ENCODE results near the gene RAB3D. TPM values are rescaled to one million over a fixed set of nuclear protein-coding genes. Genes with fewer than 3 reads are reported as not detected.
"Not testable (repeated sequence)": the region's sequence is repeated elsewhere in the genome, so short reads cannot be mapped to it uniquely, and the experiment has no call there.

Gene RAB3D
- total RNA-seq, 1 donor from 2014 or later = 6.2 TPM

- peak; percentile 93 for DNase-seq
- CTCF ChIA-PET = interaction anchor here (0.6 to 1.2 kb wide), 6 partner anchors 9 to 220 kb away, joined by 3 to 4 read pairs (median 3); partner anchors contain the start of genes ODAD3 and SWSAP1
- H3K4me1 Mint-ChIP-seq = peaks cover 30% of the 10 kb centered on the region
- H3K27me3 Mint-ChIP-seq = no peaks in the 10 kb centered on the region
- ATAC-seq (ENCODE audit: low read depth) = peak; percentile 95
- peaks cover 19% of the 10 kb centered on the region for H3K36me3 Mint-ChIP-seq (ENCODE audit: low read depth)
- TF ChIP-seq, protein P1, sequence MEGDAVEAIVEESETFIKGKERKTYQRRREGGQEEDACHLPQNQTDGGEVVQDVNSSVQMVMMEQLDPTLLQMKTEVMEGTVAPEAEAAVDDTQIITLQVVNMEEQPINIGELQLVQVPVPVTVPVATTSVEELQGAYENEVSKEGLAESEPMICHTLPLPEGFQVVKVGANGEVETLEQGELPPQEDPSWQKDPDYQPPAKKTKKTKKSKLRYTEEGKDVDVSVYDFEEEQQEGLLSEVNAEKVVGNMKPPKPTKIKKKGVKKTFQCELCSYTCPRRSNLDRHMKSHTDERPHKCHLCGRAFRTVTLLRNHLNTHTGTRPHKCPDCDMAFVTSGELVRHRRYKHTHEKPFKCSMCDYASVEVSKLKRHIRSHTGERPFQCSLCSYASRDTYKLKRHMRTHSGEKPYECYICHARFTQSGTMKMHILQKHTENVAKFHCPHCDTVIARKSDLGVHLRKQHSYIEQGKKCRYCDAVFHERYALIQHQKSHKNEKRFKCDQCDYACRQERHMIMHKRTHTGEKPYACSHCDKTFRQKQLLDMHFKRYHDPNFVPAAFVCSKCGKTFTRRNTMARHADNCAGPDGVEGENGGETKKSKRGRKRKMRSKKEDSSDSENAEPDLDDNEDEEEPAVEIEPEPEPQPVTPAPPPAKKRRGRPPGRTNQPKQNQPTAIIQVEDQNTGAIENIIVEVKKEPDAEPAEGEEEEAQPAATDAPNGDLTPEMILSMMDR (IDR thresholded peaks at IDR 0.05) = no peak
- H3K9me3 Mint-ChIP-seq = no peaks in the 10 kb centered on the region
- POLR2A ChIA-PET = interaction anchor here (0.5 to 4.3 kb wide), 14 partner anchors 9 to 510 kb away, joined by 3 to 65 read pairs (median 3); partner anchors contain the start of genes ODAD3, SWSAP1 and TMED1
- intact Hi-C loops (cut with micrococcal nuclease) = loop anchor here (1.0 to 5.0 kb wide), 7 partner anchors 9 to 159 kb away; partner anchors contain the start of genes ODAD3, PLPPR2, PRKCSH and SWSAP1
- H3K4me3 Mint-ChIP-seq = peak within 1 kb of the TSS; percentile 98
- H3K27ac Mint-ChIP-seq = peak within 1 kb of the TSS; percentile 93
Measured at GRCh38 chr19:11346104-11346940, 6.9 kb upstream of the RAB3D start, which contains the start of the genes CCDC159 and TMEM205. Gene CCDC159, plus strand, starts transcription at chr19:11346519. Its CDS starts 88 bp downstream, at chr19:11346607. Gene TMEM205, minus strand, starts transcription at chr19:11346268. Its CDS starts 649 bp downstream, at chr19:11345619.

DNA sequence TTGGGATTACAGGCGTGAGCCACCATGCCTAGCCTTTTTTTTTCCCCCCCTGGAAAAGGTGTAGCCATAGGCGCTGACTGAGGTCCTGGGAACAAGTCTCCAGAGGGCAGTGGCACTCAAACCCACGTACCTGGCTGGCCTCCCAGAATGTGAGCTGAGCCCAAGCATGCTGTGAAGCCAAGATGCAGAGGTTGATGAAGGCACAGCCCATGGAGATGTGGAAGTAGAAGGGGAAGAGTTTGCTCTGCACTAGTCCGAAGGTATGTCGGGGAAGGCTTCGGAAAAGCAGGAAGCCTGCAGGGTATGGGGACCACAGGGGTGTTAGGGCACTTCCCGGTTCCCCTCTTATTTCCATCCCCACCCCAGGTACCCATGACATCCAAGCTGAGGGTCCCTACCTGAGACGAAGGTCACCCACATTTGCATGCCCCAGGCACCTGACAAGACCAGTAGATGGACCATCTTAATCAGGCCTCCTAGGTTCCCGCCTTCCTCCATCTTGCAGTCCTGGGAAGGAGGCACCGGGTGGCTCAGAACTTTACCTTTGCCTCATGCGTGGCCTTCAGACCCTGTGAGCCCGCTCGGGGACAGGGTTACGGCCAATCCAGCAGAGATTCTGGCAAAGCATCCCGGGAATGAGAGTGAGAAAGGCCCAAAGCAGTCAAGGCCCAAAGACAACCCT, 5.8 kb upstream of the RAB3D start:
- H3K27me3 Mint-ChIP-seq = no peaks in the 10 kb centered on the region
- H3K4me1 Mint-ChIP-seq = peaks cover 30% of the 10 kb centered on the region
- peak overlapping the region; percentile 98 for H3K4me3 Mint-ChIP-seq
- DNase-seq = no peak
- POLR2A ChIA-PET = interaction anchor here (1.0 to 4.3 kb wide), 7 partner anchors 22 to 90 kb away, joined by 3 to 65 read pairs (median 3); partner anchors contain the start of genes ODAD3 and SWSAP1
- TF ChIP-seq, protein P1 (IDR thresholded peaks at IDR 0.05) = no peak
- no peaks in the 10 kb centered on the region for H3K9me3 Mint-ChIP-seq
- H3K36me3 Mint-ChIP-seq (ENCODE audit: low read depth) = peaks cover 19% of the 10 kb centered on the region
- CTCF ChIA-PET = interaction anchor here (0.7 to 0.8 kb wide), 2 partner anchors 26 to 77 kb away, joined by 3 read pairs; no protein-coding TSS in a partner anchor
- intact Hi-C loops (cut with micrococcal nuclease) = loop anchor here (5.0 kb wide), 1 partner anchor 53 kb away; no protein-coding TSS in a partner anchor
- no peak for ATAC-seq (ENCODE audit: low read depth)
- peak overlapping the region; percentile 93 for H3K27ac Mint-ChIP-seq

DNA sequence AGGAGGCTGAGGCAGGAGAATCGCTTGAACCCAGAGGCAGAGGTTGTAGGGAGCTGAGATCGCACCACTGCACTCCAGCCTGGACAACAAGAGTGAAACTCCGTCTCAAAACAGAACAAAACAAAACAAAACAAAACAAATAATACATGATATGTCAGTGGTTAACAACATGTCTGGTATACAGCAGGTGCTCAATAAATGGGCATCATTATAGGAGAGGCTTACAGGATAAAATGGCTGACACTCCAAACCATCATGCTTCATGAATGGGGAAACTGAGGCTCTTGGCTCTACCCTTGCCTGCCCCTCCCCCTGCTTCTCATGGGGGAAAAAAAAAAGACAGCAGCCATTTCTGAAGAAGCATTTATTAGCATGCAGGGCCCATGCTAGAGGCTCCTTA, 3.0 kb upstream of the RAB3D start:
- Mint-ChIP-seq H3K36me3 (ENCODE audit: low read depth) (peaks cover 21% of the 10 kb centered on the region), H3K27ac (no peak overlapping the region), H3K9me3 (no peaks in the 10 kb centered on the region), H3K27me3 (no peaks in the 10 kb centered on the region), H3K4me1 (peaks cover 49% of the 10 kb centered on the region), H3K4me3 (no peak overlapping the region)
- ChIA-PET CTCF (no interaction called here), POLR2A (interaction anchor here (1.4 kb wide), 1 partner anchor 33 kb away, joined by 3 read pairs; no protein-coding TSS in a partner anchor)
- ATAC-seq (ENCODE audit: low read depth) (no peak), DNase-seq (no peak)
- intact Hi-C loops (cut with micrococcal nuclease) = no loop called here
- TF ChIP-seq, protein P1 (IDR thresholded peaks at IDR 0.05) = no peak

- ATAC-seq (ENCODE audit: low read depth); H3K9me3 Mint-ChIP-seq; H3K27me3 Mint-ChIP-seq; intact Hi-C loops (cut with micrococcal nuclease); H3K27ac Mint-ChIP-seq; DNase-seq: not testable (repeated sequence)
- POLR2A ChIA-PET = interaction anchor here (0.6 to 2.2 kb wide), 5 partner anchors 13 to 41 kb away, joined by 3 to 13 read pairs (median 5); partner anchors contain the start of gene SWSAP1
- H3K4me3 Mint-ChIP-seq = peak overlapping the region; percentile 81
- H3K36me3 Mint-ChIP-seq (ENCODE audit: low read depth) = peaks cover 30% of the 10 kb centered on the region
- CTCF ChIA-PET = interaction anchor here (0.6 to 2.0 kb wide), 3 partner anchors 13 to 46 kb away, joined by 3 to 5 read pairs (median 3); no protein-coding TSS in a partner anchor
- peaks cover 30% of the 10 kb centered on the region for H3K4me1 Mint-ChIP-seq
Measured at GRCh38 chr19:11340099-11340467, 626 bp upstream of the RAB3D start.

GRCh38 chr19:11338569-11339253, 746 bp downstream of the RAB3D start:
- Mint-ChIP-seq H3K4me3 (peak overlapping the region; percentile 81), H3K4me1 (peaks cover 24% of the 10 kb centered on the region), H3K27ac (no peak overlapping the region), H3K9me3 (no peaks in the 10 kb centered on the region), H3K36me3 (ENCODE audit: low read depth) (peaks cover 37% of the 10 kb centered on the region), H3K27me3 (no peaks in the 10 kb centered on the region)
- DNase-seq (no peak), ATAC-seq (ENCODE audit: low read depth) (no peak)
- intact Hi-C loops (cut with micrococcal nuclease) = no loop called here
- CTCF ChIA-PET = interaction anchor here (2.0 kb wide), 1 partner anchor 43 kb away, joined by 5 read pairs; no protein-coding TSS in a partner anchor
- POLR2A ChIA-PET = interaction anchor here (2.2 kb wide), 1 partner anchor 36 kb away, joined by 13 read pairs; the partner anchor contains the start of gene SWSAP1
- TF ChIP-seq, protein P1 (IDR thresholded peaks at IDR 0.05) = no peak
